HG03060 (cell line): ENCODE results near the gene TMCC3.
"Not testable (repeated sequence)": the region's sequence is repeated elsewhere in the genome, so short reads cannot be mapped to it uniquely, and the experiment has no call there.

Experiments used
- ATAC-seq: cut with Tn5 transposase; IDR thresholded peaks from one replicate; pipeline ENCODE4 v1.9.1; 2021; ENCODE audit warnings: low read depth, moderate number of reproducible peaks; ENCODE audit not compliant: unreplicated experiment

TMCC3 gene

DNA sequence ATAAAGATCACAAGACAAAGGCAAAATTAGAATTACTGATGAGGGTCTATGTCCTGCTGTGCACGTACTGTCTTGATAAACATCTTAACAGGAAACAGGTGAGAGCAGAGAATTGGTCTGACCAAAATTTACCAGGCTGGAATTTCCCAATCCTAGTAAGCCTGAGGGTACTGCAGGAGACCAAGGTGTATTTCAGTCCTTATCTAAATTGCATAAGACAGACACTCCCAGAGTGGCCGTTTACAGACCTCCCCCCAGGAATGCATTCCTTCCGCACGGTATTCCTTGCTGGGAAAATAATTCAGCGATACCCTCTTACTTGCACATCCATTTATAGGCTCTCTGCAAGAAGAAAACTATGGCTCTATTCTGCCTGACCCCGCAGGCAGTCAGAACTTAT, 43.5 kb downstream of the TMCC3 start:
- not testable (repeated sequence) for ATAC-seq

DNA sequence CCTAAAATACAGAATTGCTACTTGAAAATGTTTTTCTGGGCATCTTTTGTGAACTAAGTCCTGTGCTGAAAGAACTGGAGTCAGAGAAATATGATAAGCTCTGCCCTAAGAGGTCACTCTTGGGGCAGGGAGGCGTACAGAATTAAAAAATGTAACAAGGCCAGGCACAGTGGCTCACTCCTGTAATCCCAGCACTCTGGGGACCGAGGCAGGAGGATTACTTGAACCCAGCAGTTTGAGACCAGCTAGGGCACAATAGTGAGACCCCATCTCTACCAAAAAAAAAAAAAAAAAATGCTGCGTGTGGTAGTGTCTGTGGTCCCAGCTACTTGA, 46.0 kb downstream of the TMCC3 start:
- ATAC-seq = no peak

DNA sequence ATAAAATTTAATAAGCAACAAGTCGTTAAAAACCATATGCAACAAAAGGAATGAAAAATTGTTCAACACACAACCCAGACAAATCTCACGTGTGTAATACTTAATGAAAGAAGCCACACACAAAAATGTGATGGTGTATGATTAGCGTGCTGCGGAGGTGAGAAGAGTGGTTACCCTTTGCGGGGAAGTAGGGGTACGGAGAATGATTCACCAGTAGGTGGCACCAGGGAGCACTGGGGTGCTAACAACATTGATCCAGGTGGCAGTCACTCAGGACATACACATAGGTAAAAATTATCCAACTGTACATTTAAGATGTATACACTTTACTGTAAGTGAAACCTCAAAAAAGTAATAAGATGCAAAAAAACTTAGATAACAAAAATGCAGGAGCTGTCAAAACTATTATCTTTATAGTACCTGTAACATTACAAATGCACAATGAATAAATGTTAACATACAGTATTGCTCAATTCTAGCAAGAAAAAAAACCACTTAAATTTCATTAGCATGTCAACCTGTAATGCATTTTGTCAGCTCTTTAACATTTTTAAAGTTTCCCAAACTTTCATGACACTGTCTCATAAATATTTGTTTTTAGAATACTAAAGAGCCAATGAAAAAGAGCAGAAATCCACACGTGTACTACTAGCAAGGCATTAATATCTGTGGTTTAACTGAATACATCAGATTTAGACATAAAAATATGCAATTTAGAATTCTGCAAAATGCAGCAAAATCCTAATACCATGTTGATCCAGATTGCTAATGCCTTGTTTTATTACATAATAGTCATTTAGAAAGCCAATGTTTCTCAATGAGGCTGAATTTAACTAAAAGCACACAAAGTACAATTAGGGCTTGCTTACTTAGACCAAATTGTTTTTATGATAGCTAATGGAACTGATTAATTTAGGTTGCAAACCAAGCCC, 46.7 kb downstream of the TMCC3 start:
- no peak for ATAC-seq

DNA sequence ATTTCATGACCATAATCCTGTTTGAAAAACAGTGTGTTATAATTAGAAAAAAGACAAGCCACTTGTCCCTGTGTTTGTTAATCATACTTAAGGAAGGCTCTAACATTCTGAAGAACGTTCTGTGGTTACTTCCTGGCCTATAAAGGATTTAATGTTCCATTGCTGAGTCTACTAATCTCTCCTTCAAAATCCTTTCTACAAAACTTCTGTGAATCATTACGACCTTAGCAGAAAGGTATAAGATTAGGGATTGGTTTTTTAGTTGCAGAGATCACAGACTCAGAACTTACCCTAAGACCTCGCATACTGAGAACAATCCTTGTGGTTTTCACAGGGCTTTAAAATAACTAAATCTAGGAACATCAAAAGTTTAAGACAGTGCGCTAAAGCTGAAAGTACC, 48.3 kb downstream of the TMCC3 start:
- no peak for ATAC-seq

DNA sequence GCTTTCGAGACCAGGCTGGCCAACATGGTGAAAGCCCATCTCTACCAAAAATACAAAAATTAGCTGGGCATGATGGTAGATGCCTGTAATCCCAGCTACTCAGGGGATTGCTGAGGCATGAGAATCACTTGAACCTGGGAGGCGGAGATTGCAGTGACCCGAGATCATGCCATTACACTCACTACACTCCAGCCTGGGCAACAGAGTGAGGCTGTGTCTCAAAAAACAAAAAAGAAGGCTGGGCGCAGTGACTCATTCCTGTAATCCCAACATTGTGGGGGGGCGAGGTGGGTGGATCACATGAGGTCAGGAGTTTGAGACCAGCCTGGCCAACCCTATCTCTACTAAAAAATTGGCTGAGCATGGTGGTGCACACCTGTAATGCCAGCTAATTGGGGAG, 49.0 kb downstream of the TMCC3 start:
- ATAC-seq = not testable (repeated sequence)

DNA sequence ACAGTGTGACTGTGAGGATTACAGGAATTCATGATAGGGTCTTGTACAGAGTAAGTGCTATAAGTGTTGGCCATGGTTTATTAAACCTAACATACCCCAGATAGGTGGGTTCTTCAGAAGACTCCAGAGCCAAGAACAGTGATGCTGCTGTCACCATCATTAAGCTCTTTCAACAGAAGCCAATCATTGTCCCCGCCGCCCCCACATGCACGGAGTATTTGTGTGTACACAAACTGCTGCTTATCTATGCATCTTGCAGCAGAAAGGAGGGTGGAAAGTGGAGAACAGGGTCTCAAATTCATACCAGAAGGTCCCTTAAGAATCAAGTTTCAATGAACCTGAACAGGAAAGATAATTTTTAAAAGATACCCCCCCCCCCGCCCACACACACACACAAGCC, 51.2 kb downstream of the TMCC3 start:
- no peak for ATAC-seq

DNA sequence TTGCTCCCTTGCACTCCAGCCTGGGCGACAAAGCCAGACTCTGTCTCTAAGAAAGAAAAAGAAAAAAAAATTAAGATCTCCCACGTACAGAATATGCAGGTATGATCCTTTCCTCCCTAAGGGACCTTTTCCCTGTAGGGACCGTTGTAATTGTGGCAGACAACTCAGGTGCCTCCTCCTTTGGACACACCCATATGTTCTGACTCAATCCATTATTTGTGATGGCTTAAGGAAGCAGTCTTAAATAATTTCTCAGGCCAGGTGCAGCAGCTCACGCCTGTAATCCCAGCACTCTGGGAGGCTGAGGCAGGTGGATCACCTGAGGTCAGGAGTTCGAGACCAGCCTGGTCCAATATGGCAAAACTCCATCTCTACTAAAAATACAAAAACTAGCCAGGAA, 53.1 kb downstream of the TMCC3 start:
- no peak for ATAC-seq

DNA sequence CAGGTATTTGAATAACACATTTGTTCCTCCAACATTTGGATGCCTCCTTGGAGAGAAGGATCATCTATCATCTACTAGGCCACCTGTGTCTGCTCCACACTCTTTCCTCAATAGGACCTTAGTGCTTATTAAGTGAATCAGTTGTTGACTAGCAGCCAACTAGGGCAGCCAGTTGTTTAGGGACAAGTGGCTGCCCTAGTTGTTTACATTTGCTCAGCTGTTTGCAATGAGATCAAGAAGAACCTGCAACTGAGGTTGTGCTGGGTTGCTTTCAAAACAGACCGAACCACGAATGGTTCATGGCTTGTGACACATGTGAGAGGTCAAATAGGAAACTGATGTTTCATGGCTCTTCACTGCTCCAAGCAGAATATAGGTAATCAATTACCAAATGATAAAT, 53.8 kb downstream of the TMCC3 start:
- ATAC-seq = no peak

DNA sequence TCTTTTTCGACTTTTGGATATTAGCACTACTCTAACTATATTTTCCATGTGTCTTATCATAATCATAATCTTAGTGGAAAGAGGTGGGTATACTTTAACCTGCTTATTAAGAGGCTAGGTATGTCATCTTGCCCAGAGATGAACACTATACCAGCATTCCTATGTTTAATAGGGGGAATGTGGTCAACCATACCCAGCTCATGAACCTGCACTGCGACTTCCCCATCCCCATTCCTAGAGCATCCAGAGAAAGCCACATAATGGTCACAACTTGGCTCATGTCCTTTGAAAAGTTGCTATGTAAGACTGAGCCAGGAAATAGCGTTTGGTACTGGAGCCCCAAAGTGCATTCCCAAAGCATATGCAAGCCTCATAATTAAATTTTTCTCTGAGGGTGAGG, 55.2 kb downstream of the TMCC3 start:
- no peak for ATAC-seq

DNA sequence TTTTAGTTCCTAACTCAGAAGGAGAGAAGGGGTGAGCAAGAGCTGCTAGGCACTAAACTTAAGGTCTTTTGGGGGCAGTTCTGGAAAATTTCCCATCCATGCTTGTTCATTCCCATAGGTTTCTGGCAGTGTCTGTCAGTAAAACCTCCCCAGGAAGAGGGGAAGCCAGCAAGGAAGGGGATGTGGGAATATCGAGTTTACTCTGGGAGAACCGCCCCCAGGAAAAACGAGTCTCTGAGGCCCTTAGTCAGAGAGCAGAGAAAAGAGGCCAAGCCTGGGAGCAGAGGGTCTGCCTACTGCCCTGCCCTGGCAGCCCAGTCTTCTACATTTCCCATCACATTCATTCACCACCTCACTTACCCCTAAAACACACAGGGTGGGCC, 55.9 kb downstream of the TMCC3 start:
- ATAC-seq = no peak

DNA sequence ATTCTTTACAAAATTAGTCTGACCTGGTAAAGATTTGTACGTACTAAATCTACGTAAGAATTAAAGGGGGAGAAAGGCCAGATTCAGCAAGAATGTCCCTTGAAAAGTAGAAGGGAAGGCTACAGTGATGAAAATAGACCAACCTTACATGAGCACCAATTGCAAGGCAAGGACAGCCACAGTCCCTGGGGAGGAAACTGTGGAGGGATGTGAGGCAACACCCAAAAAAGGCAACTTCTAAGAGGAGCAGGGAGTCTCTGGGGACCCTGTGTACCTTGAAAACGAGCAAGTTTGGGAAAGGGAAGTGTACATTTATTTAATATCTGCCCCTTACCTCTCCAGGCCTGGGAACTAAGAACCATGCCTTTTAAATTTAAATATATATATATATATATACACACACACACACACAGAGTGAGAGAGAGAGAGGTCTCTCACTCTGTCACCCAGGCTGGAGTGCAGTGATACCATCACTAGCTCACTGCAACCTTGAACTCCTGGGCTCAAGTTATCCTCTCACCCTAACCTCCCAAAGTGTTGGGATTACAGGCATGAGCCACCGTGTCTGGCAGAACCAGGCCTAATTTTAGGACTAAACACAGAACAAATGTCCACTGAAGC, 56.4 kb downstream of the TMCC3 start:
- ATAC-seq = no peak

DNA sequence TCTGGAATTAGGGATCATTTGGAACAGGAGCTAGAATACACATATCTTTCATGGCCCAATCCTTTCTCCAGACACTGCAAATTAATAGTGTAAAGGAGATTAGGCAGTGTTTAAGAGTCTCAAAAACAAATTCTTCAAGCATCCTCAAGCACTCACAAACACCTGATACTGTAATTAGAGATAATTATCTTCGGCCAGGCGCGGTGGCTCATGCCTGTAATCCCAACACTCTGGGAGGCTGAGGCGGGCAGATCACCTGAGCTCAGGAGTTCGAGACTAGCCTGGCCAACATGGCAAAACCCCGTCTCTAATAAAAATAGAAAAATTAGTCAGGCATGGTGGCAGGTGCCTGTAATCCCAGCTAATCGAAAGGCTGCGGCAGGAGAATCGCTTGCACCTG, 57.6 kb downstream of the TMCC3 start:
- not testable (repeated sequence) for ATAC-seq

DNA sequence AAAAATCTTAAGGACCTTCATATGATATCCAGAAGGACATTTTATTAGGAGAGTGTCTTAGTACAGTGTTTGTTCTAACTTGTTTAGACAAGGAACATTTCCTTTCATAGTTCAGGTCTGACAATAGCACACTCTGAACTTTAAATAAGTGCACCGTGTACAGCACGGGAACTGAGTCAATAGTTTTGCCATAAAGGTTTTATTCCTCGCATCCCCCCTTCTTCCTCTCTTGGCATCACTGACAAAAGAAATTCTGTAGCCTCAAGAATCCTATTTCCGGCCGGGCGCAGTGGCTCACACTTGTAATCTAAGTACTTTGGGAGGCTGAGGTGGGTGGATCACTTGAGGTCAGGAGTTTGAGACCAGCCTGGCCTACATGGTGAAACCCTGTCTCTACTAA, 58.3 kb downstream of the TMCC3 start:
- ATAC-seq = no peak

DNA sequence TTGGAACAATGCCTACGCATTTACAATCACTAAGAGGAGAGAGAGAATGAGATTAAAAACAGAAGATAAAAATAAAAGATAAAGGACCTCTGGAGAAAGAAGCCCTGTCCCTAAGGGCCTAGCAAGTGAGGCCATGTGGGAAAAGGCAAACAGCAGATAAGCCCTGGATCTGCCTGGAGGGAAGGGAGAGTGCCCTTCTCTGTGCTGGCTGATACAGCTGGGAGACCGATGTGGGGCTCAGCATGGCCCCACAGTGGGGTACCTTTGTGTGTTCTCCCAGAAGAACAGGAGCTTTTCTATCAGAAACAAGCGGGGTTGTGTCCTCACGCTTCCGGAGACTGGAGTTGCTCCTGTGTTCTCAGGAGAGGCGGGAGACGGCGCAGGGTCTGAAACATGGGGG, 59.9 kb downstream of the TMCC3 start:
- no peak for ATAC-seq

DNA sequence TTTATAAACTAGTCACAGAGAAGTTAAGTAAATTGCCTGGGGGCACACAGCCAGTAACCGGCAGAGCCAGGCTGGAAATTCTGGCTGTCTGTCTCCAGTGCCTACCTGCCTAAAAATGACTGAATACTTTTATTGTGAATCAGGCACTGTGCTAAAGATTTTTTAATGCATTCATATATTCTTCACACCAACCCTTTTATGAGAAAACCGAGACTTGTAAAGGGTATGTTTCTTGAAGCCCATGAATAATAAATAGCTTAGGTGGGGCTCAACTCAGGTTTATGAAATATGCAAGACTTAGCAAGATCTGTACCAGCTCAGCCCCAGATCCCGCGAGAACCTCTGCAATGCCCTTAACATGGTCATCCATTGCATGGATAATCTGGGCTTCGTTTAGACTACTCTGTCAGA, 60.8 kb downstream of the TMCC3 start:
- ATAC-seq = no peak

DNA sequence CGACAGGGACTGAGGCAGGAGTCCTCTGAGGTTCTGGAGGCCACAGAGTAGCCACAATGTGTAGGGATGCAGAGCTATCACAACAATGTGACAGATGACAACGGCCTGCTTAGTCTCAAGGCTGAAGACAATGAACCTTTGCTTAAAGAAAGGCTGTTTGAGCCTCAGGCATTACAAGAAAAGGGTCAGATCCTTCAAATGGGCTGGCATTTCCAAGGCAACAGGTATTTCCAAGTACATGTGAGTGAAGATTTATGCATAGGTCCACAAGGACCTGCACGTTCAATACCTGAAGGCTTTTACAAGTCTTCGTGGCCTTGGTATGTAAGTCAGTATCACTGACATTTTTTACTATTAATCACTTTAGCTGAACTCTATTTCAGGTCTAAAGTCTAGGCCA, 62.0 kb downstream of the TMCC3 start:
- ATAC-seq = no peak

DNA sequence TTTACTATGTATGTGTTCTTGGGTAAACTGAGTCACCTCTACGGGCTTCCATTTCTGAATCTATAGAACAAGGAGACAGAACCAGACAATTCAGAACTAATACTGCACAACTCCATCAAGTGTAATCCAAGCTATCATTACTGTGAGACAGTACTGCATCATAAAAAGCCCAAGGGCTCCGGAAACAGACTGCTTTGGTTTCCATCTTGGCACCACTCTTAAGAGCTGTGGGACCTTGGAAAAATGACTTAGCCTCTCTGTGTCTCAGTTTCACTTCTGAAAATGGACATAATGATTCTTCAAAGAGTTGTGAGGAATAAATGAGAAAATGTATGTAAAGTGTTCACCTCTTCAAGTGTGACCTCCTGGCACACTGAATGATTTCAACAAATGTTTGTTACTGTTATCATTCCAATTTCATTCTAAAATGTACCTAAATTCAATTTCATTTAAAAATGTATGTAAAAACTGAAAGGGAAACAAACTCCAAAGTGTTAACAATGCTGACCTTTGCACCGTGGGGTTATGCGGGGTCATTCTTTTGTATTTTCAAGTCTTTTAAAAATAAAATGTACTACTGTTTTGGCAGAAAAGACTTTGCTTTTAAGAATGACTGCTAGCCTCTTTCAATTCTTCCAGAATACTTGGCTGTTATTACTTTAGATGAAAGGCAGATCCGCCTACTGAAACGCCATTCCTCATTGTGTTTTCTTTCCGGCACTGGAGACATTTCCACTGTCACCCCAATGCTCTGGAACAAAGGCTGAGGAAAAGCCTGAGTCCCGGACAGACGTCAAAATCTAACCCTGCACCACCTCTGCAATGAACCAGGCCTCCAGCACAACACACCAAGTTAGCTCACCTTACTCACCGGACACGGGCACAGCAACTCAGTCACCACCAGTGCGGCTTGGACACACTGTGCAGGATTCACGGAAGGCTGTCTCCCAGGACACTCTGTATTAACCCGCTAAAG, 62.8 kb downstream of the TMCC3 start:
- no peak for ATAC-seq

DNA sequence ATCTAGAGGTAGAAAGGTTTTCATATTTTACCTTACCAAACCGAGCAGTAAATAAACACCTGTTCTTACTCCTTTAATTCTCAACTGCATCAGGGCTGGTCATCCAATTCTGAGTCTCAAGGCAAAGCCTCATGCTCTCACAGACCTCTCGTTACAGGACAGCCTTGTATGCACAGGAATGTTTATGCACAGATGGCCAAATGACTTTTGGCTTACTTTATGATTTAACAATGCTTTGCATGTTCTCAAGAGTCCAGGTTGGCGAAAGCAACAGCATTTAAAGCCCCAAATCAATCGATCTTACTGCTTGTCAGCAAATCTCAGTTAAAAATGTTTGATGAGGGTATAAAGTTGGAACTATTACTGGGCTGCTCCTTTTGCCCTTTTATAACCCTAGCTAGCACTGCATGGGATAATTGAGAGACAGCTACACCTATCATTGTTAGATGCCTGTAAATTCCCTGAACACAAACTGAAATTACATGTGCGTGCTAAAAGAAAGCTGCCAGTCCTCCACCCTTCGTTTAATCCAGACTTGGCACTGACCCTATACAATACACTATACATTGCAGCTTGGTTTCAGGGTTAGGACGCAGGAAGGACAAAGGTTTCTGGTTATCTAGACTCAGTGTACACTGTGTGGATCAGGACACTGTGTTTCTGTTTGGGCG, 63.6 kb downstream of the TMCC3 start:
- ATAC-seq = no peak

DNA sequence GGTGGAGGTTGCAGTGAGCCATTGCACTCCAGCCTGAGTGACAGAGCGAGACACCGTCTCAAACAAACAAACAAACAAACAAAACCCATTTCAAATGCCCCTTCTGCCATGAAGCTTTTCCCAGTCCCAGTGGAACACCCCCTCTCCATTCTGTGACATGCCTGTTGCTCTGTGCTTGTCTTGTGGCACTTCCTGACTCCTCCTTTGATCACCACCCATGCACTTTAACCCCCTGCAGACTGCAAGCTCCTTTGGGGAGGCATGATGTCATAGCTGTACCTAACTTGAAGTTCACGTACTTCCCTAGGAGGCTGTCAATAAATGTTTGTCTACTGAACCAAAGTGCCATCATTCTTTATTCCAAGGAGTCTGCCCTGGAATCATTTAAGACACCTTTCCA, 64.7 kb downstream of the TMCC3 start:
- no peak for ATAC-seq

DNA sequence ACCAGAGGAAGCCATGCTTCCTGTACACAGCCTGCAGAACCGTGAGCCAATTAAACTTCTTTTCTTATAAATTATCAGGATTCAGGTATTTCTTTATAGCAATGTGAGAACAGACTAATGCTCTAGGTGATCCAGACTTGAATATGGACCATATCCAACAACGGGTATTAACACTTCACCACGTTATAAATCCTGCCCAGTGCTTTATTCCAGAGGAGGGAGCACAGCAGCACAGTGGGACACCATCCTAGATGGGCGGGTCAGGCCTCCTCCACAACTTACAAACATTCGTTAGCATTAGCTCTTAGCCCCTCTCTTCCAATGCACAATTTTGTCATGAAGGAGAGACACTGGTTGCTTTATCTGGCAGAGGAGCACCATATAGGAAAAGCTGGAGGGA, 66.0 kb downstream of the TMCC3 start:
- no peak for ATAC-seq

DNA sequence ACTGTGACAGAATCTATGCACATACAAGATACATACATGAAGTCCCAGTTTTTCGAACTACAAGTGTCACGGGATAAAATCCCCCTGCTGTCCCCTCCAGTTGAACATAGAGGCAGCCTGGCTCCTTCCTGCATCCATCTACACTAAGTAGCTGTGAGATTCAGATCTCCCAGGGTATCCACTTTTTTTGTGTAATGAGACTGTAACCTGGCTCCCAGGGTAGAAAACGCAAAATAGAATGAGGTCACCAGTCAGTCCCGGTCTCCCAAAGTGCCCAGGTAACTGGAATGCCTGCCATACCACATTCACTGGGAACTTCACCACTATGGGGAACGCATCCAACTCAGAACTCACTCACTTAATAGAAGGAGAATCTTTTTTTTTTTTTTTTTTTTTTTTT, 67.8 kb downstream of the TMCC3 start:
- no peak for ATAC-seq
